ENCODE data around the gene CHST13.

The CHST13 gene

DNA sequence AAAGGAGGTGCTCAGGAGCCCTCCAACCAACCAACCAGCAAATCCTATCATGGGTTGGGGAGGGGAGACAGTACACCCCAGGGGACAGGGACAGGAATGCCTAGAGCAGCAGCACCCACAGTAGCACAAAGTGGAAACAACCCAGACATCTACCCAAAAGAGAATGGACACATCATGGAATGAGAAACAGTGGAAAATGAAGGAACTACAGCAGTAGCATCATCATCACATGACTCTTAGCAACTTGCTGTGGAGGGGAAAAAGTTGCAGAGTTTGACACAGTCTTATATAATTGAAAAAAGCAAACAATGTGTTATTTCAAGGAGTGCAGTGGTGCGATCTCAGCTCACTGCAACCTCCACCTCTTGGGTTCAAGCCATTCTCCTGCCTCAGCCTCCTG is 23.8 kb downstream of the CHST13 start:
- no peak for DNase-seq (ENCODE audit: low spot score)
- in situ Hi-C loops (cut with MboI; ENCODE audit: low pct_unique_long_range_greater_than_20kb, low sequenced_read_pairs, unreplicated experiment), result no loop called here
- TF ChIP-seq, protein P1, sequence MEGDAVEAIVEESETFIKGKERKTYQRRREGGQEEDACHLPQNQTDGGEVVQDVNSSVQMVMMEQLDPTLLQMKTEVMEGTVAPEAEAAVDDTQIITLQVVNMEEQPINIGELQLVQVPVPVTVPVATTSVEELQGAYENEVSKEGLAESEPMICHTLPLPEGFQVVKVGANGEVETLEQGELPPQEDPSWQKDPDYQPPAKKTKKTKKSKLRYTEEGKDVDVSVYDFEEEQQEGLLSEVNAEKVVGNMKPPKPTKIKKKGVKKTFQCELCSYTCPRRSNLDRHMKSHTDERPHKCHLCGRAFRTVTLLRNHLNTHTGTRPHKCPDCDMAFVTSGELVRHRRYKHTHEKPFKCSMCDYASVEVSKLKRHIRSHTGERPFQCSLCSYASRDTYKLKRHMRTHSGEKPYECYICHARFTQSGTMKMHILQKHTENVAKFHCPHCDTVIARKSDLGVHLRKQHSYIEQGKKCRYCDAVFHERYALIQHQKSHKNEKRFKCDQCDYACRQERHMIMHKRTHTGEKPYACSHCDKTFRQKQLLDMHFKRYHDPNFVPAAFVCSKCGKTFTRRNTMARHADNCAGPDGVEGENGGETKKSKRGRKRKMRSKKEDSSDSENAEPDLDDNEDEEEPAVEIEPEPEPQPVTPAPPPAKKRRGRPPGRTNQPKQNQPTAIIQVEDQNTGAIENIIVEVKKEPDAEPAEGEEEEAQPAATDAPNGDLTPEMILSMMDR (IDR thresholded peaks at IDR 0.05; ENCODE audit: extremely low read depth, insufficient read depth, missing control alignments), result no peak

DNA sequence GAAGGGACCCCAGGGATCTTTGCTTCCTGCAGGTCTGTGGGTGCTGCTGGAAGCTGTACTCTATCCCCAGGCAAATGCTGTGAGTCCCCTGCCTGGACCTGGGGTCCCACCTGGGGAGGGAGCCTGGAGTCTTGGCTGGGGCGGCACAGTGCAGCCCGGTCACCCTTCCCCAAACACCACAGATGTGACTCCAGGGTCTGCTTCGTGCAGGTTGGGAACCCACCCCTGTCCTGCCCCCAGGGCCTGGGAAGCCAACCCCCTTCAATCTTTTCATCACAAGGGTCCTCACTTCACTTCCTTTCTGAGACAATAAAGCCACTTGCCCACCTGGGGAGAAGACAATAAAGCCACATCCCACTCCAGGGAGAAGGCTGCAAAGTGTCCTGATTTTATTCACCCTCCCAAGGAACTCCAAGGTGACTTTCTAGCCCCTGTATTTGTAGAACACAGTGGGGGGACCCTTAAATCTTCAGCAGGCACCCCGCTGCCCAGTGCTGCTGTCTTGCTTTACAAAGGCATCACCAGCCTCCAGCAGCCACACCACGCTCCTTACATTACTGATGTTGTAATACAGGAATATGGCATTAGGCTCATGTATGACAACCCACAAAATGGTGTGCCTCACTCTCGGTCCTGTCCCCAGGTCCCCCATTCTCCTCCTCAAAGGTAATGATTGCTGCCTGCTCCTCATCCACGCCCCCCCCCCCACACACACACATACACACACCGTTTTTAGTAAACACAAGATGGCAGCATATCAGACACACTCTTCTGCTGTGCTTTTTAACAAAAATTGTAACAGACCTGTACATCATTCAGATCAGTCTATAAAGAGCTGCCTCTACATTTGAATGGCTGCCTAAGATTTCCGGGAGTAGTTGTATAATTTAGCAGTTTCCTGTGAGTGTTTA is 24.9 kb downstream of the CHST13 start:
- TF ChIP-seq, protein P1 (IDR thresholded peaks at IDR 0.05; ENCODE audit: extremely low read depth, insufficient read depth, missing control alignments), result no peak
- no peak for DNase-seq (ENCODE audit: low spot score)
- in situ Hi-C loops (cut with MboI; ENCODE audit: low pct_unique_long_range_greater_than_20kb, low sequenced_read_pairs, unreplicated experiment), result no loop called here

DNA sequence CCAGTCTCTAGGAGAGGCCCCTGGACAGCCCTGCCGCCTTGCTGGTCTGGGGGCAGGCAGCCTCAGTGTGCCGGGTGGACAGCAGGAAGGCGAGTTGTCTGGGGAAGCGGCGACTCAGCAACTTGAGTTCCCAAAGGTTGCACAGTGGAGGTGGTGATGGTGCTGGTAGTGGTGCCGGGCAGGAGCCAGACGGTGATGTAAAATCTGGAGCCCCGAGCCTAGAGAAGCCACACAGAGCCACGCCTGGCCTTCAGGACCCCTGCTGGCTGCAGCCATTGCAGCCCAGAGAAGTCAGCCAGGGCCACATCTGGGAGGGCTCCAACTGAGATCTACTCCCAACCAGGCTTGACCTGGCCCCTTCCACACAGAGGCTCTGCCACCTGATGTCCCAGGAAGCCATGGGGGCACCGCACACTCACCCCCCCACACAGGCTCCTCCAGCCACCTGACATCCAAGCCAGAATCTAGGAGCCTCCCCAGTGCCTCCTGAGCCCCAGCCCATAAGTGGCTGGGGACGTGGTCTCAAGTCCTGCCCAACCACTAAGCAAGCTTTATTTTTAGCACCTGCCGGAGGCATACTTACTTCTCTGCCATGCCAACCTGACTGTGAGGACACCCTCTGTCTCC is 26.0 kb downstream of the CHST13 start:
- in situ Hi-C loops (cut with MboI; ENCODE audit: low pct_unique_long_range_greater_than_20kb, low sequenced_read_pairs, unreplicated experiment), result no loop called here
- TF ChIP-seq, protein P1 (IDR thresholded peaks at IDR 0.05; ENCODE audit: extremely low read depth, insufficient read depth, missing control alignments), result no peak
- DNase-seq (ENCODE audit: low spot score), result no peak

DNA sequence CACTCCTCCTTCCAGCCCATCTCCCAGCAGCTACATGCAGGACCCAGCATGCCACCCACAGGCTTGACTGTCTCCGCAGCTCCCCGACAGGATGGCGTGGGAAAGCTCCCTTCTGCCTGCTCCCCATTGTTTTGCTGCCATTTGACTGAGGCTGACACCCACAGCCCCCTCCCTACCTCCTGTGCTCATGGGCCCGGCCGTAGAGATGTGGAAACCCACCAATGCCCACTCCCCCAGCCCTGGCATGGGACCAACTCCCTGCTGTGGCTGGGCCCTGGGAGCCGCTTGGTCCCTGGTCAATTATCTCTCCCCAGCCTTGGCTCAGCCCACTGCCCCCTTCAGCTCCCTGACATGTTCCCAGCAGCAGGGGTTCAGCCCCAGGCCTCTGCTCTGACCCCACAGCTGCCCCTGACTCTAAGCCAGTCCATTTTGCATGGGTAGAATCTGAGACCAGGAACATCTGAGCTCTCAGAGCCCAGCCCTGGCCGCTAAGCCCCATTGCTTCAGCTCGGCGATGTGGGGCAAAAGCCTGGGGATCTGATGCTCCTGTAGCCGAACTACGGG is 26.6 kb downstream of the CHST13 start:
- in situ Hi-C loops (cut with MboI; ENCODE audit: low pct_unique_long_range_greater_than_20kb, low sequenced_read_pairs, unreplicated experiment), result no loop called here
- no peak for DNase-seq (ENCODE audit: low spot score)
- TF ChIP-seq, protein P1 (IDR thresholded peaks at IDR 0.05; ENCODE audit: extremely low read depth, insufficient read depth, missing control alignments), result no peak

DNA sequence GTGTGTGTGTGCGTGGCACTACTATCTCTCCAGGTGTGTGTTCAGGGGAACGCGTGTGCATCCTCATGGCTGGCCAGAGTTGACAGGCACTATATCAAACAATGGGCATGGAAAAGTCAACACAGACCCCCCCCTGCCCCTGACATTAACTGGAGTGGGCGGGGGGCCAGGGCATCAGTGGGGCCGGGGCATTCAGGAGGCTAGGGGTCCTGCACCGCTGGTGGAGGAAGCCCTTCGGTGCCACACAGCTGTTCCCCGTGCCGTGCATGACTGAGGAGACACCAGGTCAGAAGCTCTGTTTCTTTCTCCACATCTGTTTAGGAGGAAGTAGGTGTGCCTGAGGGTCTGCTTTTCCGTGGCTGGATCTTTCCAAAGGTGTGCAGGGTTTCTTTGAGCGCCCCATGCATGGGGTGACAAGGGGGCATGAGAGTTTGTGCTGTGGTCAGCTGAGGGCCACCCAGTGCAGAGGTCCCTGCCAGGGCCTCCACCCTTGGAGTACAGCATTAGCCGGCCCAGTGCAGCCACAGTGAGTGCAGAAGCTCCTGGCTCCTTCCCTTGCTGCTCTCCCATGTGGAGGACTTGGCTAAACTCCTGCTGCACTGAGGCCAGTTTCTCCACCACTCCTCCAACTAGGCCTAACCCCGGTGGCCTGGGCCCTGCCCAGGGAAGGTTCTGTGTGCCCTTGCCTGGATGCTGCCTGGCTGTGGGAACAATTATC is 27.3 kb downstream of the CHST13 start:
- in situ Hi-C loops (cut with MboI; ENCODE audit: low pct_unique_long_range_greater_than_20kb, low sequenced_read_pairs, unreplicated experiment), result no loop called here
- DNase-seq (ENCODE audit: low spot score), result no peak
- TF ChIP-seq, protein P1 (IDR thresholded peaks at IDR 0.05; ENCODE audit: extremely low read depth, insufficient read depth, missing control alignments), result no peak
